LNCaP clone FGC (cell line): ENCODE measurements around the gene PWWP3B.

ENCODE experiments used
- DNase-seq: peaks from one replicate; pipeline ENCODE4 v3.0.0-alpha.2; 2011; ENCODE audit warnings: low read depth
- H3K4me3 ChIP-seq: 2 replicates; pipeline ENCODE4 v1.5.1; 2011; ENCODE audit warnings: mild to moderate bottlenecking, low read depth, low read length, control low read depth
- TF ChIP-seq, protein P1 (sequence below): IDR thresholded peaks from 2 replicates; pipeline ENCODE4 v1.5.1; 2012; ENCODE audit warnings: mild to moderate bottlenecking; ENCODE audit not compliant: control insufficient read depth, insufficient read depth; ENCODE audit errors: extremely low read depth

Gene PWWP3B

DNA sequence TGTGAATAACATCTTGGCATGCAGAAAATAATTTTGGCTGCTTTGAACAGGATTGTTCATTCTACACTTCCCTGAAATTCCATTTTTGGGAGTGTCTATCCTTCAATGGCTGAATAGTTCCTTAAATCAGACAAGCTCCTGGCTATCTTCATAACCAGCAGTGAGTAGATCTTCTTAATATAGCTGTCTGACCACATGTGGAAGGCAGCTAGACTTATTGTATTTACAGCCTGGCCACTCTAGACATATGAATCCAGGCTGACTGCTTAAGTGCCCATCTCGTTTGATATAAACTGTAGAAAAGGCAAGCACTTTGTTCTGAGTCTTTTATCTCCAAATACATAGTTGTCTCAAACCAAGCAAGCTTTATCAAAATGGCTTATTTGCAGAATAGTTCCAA is 40.0 kb downstream of the PWWP3B start:
- H3K4me3 ChIP-seq: no peak overlapping the region
- no peak for DNase-seq
- TF ChIP-seq, protein P1, sequence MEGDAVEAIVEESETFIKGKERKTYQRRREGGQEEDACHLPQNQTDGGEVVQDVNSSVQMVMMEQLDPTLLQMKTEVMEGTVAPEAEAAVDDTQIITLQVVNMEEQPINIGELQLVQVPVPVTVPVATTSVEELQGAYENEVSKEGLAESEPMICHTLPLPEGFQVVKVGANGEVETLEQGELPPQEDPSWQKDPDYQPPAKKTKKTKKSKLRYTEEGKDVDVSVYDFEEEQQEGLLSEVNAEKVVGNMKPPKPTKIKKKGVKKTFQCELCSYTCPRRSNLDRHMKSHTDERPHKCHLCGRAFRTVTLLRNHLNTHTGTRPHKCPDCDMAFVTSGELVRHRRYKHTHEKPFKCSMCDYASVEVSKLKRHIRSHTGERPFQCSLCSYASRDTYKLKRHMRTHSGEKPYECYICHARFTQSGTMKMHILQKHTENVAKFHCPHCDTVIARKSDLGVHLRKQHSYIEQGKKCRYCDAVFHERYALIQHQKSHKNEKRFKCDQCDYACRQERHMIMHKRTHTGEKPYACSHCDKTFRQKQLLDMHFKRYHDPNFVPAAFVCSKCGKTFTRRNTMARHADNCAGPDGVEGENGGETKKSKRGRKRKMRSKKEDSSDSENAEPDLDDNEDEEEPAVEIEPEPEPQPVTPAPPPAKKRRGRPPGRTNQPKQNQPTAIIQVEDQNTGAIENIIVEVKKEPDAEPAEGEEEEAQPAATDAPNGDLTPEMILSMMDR: no peak
